Measurements from ENCODE around the gene CD4.

GRCh38 chr12:6768437-6768914 lies 20.9 kb upstream of the CD4 start:
- TF ChIP-seq CTCF (IDR thresholded peaks at IDR 0.05 in 4 of 5, conservative IDR thresholded peaks at IDR 0.05 in 1 of 5): no peak
- no peak for TF ChIP-seq POLR2A (IDR thresholded peaks at IDR 0.05)
